VCaP (cell line): Measurements from ENCODE around the gene ZNF318.
A peak's percentile ranks its signal among the peaks of the same experiment; 100 is the strongest.

Experiments
- H3K27ac ChIP-seq: fragments of 450-650 bp; 2 replicates; pipeline ENCODE4 v1.5.1; 2017
- CTCF ChIP-seq: fragments of 450-650 bp; conservative IDR thresholded peaks from 2 replicates; pipeline ENCODE4 v1.5.1; 2017; ENCODE audit warnings: mild to moderate bottlenecking, moderate library complexity

ZNF318 gene

DNA sequence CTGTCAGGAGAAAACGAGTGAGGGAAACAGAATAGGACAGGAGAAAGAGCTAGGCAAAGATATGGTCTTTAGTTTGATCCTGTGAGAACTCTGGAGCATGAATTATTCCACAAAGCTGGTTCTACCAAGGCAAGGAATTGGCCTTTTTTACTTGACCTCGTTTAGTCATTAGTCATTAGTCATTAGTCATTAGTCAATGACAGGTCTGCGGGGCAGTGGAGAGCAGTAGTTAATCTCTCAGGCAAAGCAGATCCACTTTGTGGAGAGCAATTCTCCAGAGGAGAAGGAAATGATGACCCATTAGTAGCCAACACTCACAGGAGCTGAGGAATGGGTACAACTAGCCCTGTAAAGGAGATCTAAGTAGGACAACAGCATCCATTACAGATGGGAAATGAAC is 35.9 kb upstream of the ZNF318 start:
- no peak overlapping the region for H3K27ac ChIP-seq
- no peak for TF ChIP-seq CTCF

DNA sequence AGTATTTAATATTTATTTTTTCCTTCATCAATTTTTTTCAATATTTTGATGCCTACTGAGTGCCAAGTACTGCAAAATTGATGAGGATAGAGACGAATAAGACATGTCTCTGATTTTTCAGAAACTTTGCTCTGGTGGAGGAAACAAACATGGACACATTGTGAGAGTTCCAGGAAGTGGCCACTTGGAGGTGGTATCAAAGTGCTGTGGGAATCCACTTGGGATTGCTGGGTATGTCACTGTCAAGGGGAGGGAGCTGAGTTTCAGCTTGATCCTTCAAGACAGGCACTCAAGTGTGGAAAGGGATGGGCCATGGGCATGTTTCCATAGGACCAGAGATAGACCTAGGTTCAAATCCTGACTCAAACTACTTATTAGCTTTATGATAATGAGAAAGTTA is 33.4 kb upstream of the ZNF318 start:
- H3K27ac ChIP-seq: no peak overlapping the region
- TF ChIP-seq CTCF: no peak; the same call in 1 of the 2 replicates

DNA sequence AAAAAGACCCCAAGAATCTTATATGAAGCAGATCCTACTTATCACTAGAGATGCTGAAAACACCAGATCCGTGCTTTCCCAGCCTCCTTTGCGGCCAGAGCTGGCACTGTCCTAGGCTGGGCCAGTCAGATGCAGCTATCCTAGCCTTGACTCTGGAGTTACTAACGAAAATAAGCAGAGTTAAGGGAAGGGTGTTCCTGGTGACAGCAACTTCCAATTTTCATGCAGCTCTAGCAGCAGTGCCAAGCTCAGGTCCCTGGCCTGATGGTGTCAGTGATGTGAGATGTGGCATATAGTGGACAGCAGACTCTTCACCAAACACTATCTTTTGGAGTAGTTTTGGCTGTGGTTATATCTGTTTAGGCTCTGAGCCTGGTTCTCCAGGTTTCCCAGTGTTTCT is 32.3 kb upstream of the ZNF318 start:
- TF ChIP-seq CTCF: no peak
- H3K27ac ChIP-seq: no peak overlapping the region

- no peak overlapping the region for H3K27ac ChIP-seq
- no peak for TF ChIP-seq CTCF
Measured at GRCh38 chr6:43399932-43400487, 30.6 kb upstream of the ZNF318 start.

GRCh38 chr6:43396408-43397149 is 27.1 kb upstream of the ZNF318 start:
- peak overlapping the region; percentile 51 for H3K27ac ChIP-seq
- TF ChIP-seq CTCF: no peak

GRCh38 chr6:43395776-43396175 is 26.3 kb upstream of the ZNF318 start:
- peak overlapping the region; percentile 51 for H3K27ac ChIP-seq
- no peak for TF ChIP-seq CTCF

- TF ChIP-seq CTCF: no peak
- no peak overlapping the region for H3K27ac ChIP-seq
Measured at GRCh38 chr6:43394982-43395381, 25.5 kb upstream of the ZNF318 start.
